ENCODE measurements around the gene MTARC1.

DNA sequence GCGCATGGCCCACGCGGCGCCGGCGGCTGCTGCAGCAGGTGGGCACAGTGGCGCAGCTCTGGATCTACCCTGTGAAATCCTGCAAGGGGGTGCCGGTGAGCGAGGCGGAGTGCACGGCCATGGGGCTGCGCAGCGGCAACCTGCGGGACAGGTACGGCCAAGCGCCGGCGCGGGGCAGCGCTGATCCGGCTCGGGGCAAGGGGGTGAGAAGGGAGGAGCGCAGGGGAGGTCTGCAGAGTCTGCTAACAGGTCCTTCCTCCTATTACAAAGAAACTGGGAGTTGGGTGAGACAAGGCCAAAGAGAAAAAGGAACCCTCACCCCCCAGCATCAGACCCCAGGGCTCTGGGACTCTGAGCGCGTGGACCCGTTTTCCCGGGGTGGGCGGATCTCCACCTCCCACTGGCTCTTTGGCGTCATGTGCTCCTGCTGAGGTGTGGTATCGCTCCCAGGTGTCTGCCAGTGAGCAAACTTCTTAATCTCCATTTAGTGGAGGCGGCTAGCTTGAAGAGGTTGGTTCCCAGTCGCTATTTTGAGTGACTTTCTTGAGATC is 431 bp downstream of the MTARC1 start:
- no peak for TF ChIP-seq GATA2 (IDR thresholded peaks at IDR 0.05; ENCODE audit: low read depth, low read length)
- TF ChIP-seq GATA3 (IDR thresholded peaks at IDR 0.05; ENCODE audit: low read depth, low read length) = no peak
